ENCODE measurements around the gene MLLT10.
"Not testable (repeated sequence)": the region's sequence is repeated elsewhere in the genome, so short reads cannot be mapped to it uniquely, and the experiment has no call there.

The MLLT10 gene

GRCh38 chr10:21535976-21536375 is 1.9 kb downstream of the MLLT10 start:
- H3K4me3 ChIP-seq (ENCODE audit: low read depth in 1 of 5, low read length in 5 of 5): peak overlapping the region in 2 of 5 donors; percentile 60 to 68
- not testable (repeated sequence) for H3K27me3 ChIP-seq (ENCODE audit: control insufficient read depth in 5 of 5, insufficient read depth in 4 of 5, low read length in 5 of 5); H3K9me3 ChIP-seq (ENCODE audit: control insufficient read depth in 5 of 5, low read length in 5 of 5)
- peaks cover 5 to 27% (median 20%) of the 10 kb centered on the region in 5 donors for H3K4me1 ChIP-seq (ENCODE audit: control insufficient read depth in 5 of 5, insufficient read depth in 5 of 5, low read length in 5 of 5)
- peak overlapping the region in 1 of 5 donors; percentile 26 for H3K9ac ChIP-seq (ENCODE audit: low read length in 5 of 5)
- H3K27ac ChIP-seq (ENCODE audit: low read depth, low read length): peak overlapping the region; percentile 69
- H3K36me3 ChIP-seq (ENCODE audit: control insufficient read depth in 5 of 5, insufficient read depth in 5 of 5, low read length in 5 of 5): peaks cover 7 to 33% (median 19%) of the 10 kb centered on the region in 5 donors

DNA sequence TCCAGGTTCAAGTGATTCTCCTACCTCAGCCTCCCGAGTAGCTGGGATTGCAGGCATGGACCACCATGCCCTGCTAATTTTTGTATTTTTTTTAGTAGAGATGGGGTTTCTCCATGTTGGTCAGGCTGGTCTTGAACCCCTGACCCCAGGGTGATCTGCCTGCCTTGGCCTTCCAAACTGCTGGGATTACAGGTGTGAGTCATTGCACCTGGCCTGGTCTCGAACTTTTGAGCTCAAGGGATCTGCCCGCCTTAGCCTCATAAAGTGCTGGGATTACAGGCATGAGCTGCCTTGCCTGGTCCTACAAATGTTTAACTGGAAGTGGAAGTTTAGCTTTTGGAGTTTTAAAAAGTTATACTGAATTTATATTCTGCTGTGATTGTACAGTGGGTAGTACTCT is 2.8 kb downstream of the MLLT10 start:
- Histone ChIP-seq H3K27me3 (ENCODE audit: control insufficient read depth in 5 of 5, insufficient read depth in 4 of 5, low read length in 5 of 5) (no peaks in the 10 kb centered on the region), H3K4me3 (ENCODE audit: low read depth in 1 of 5, low read length in 5 of 5) (no peak overlapping the region), H3K36me3 (ENCODE audit: control insufficient read depth in 5 of 5, insufficient read depth in 5 of 5, low read length in 5 of 5) (peaks cover 9 to 42% (median 28%) of the 10 kb centered on the region in 5 donors), H3K4me1 (ENCODE audit: control insufficient read depth in 5 of 5, insufficient read depth in 5 of 5, low read length in 5 of 5) (peaks cover 5 to 26% (median 20%) of the 10 kb centered on the region in 5 donors), H3K27ac (ENCODE audit: low read depth, low read length) (no peak overlapping the region), H3K9me3 (ENCODE audit: control insufficient read depth in 5 of 5, low read length in 5 of 5) (no peaks in the 10 kb centered on the region), H3K9ac (ENCODE audit: low read length in 5 of 5) (no peak overlapping the region)

DNA sequence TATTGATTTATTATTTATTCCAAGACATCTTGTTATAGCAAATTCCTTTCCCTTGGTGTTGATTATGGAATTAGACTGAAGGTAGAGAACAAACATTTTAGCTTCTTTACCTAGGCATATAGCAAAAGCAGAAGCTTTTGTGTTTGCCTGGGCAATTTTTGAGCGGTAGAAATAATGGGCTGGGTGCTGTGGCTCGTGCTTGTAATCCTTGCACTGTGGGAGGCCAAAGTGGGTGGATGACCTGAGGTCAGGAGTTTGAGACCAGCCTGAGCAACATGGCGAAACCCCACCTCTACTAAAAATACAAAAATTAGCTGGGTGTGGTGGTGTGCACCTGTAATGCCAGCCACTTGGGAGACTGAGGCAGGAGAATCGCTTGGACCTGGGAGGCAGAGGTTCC is 6.7 kb downstream of the MLLT10 start:
- H3K27me3 ChIP-seq (ENCODE audit: control insufficient read depth in 5 of 5, insufficient read depth in 4 of 5, low read length in 5 of 5); H3K9ac ChIP-seq (ENCODE audit: low read length in 5 of 5); H3K27ac ChIP-seq (ENCODE audit: low read depth, low read length); H3K4me3 ChIP-seq (ENCODE audit: low read depth in 1 of 5, low read length in 5 of 5); H3K4me1 ChIP-seq (ENCODE audit: control insufficient read depth in 5 of 5, insufficient read depth in 5 of 5, low read length in 5 of 5); H3K9me3 ChIP-seq (ENCODE audit: control insufficient read depth in 5 of 5, low read length in 5 of 5): not testable (repeated sequence)
- H3K36me3 ChIP-seq (ENCODE audit: control insufficient read depth in 5 of 5, insufficient read depth in 5 of 5, low read length in 5 of 5): peaks cover 26 to 74% (median 52%) of the 10 kb centered on the region in 5 donors

GRCh38 chr10:21547246-21547645 is 13.2 kb downstream of the MLLT10 start:
- Histone ChIP-seq H3K36me3 (ENCODE audit: control insufficient read depth in 5 of 5, insufficient read depth in 5 of 5, low read length in 5 of 5) (peaks cover 20 to 64% (median 34%) of the 10 kb centered on the region in 5 donors), H3K4me1 (ENCODE audit: control insufficient read depth in 5 of 5, insufficient read depth in 5 of 5, low read length in 5 of 5) (peaks cover 0 to 5% (median 0%) of the 10 kb centered on the region in 5 donors), H3K4me3 (ENCODE audit: low read depth in 1 of 5, low read length in 5 of 5) (no peak overlapping the region), H3K9ac (ENCODE audit: low read length in 5 of 5) (no peak overlapping the region), H3K27me3 (ENCODE audit: control insufficient read depth in 5 of 5, insufficient read depth in 4 of 5, low read length in 5 of 5) (no peaks in the 10 kb centered on the region), H3K27ac (ENCODE audit: low read depth, low read length) (no peak overlapping the region), H3K9me3 (ENCODE audit: control insufficient read depth in 5 of 5, low read length in 5 of 5) (no peaks in the 10 kb centered on the region)

- no peaks in the 10 kb centered on the region for H3K27me3 ChIP-seq (ENCODE audit: control insufficient read depth in 5 of 5, insufficient read depth in 4 of 5, low read length in 5 of 5)
- H3K9me3 ChIP-seq (ENCODE audit: control insufficient read depth in 5 of 5, low read length in 5 of 5): no peaks in the 10 kb centered on the region
- no peak overlapping the region for H3K27ac ChIP-seq (ENCODE audit: low read depth, low read length)
- no peak overlapping the region for H3K9ac ChIP-seq (ENCODE audit: low read length in 5 of 5)
- peaks cover 0 to 5% (median 0%) of the 10 kb centered on the region in 5 donors for H3K4me1 ChIP-seq (ENCODE audit: control insufficient read depth in 5 of 5, insufficient read depth in 5 of 5, low read length in 5 of 5)
- no peak overlapping the region for H3K4me3 ChIP-seq (ENCODE audit: low read depth in 1 of 5, low read length in 5 of 5)
- H3K36me3 ChIP-seq (ENCODE audit: control insufficient read depth in 5 of 5, insufficient read depth in 5 of 5, low read length in 5 of 5): peaks cover 18 to 53% (median 30%) of the 10 kb centered on the region in 5 donors
Observed at GRCh38 chr10:21552638-21553037, 18.6 kb downstream of the MLLT10 start.

DNA sequence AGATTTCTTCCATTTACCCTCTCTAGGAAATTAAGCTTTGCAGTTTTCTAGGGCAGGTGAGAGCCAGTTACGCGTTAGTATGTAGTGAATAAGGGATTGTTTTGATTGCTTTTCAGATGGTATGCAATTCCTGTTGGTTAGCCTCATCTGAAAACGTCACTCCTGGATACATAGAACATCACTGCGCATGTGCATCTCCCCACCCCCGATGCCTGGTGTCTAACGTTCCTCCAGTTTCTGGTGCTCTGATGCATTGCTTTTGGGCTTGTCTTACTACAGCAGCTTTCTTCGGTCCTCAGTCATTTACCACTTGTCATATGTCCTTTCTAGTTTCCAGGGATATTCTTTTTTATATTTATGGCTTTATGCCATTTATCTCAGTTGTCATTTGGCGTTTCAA is 22.5 kb downstream of the MLLT10 start:
- Histone ChIP-seq H3K27ac (ENCODE audit: low read depth, low read length) (no peak overlapping the region), H3K27me3 (ENCODE audit: control insufficient read depth in 5 of 5, insufficient read depth in 4 of 5, low read length in 5 of 5) (no peaks in the 10 kb centered on the region), H3K9me3 (ENCODE audit: control insufficient read depth in 5 of 5, low read length in 5 of 5) (no peaks in the 10 kb centered on the region), H3K4me3 (ENCODE audit: low read depth in 1 of 5, low read length in 5 of 5) (no peak overlapping the region), H3K36me3 (ENCODE audit: control insufficient read depth in 5 of 5, insufficient read depth in 5 of 5, low read length in 5 of 5) (peaks cover 20 to 52% (median 31%) of the 10 kb centered on the region in 5 donors), H3K4me1 (ENCODE audit: control insufficient read depth in 5 of 5, insufficient read depth in 5 of 5, low read length in 5 of 5) (no peaks in the 10 kb centered on the region), H3K9ac (ENCODE audit: low read length in 5 of 5) (no peak overlapping the region)

DNA sequence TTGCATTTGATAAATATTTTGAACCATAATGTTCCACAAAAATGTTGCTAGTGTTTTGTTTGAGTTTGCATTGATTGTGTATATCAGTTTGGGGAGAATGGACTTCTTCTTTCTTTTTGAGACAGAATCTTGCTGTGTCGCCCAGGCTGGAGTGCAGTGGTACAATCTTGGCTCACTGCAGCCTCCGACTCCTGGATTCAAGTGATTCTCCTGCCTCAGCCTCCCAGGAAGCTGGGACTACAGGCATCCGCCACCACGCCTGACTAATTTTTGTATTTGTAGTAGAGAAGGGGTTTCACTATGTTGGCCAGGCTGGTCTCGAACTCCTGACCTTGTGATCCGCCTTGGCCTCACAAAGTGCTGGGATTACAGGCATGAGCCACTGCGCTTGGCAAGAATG is 25.0 kb downstream of the MLLT10 start:
- peaks cover 11 to 33% (median 21%) of the 10 kb centered on the region in 5 donors for H3K36me3 ChIP-seq (ENCODE audit: control insufficient read depth in 5 of 5, insufficient read depth in 5 of 5, low read length in 5 of 5)
- not testable (repeated sequence) for H3K27ac ChIP-seq (ENCODE audit: low read depth, low read length); H3K9ac ChIP-seq (ENCODE audit: low read length in 5 of 5); H3K4me3 ChIP-seq (ENCODE audit: low read depth in 1 of 5, low read length in 5 of 5); H3K9me3 ChIP-seq (ENCODE audit: control insufficient read depth in 5 of 5, low read length in 5 of 5); H3K4me1 ChIP-seq (ENCODE audit: control insufficient read depth in 5 of 5, insufficient read depth in 5 of 5, low read length in 5 of 5); H3K27me3 ChIP-seq (ENCODE audit: control insufficient read depth in 5 of 5, insufficient read depth in 4 of 5, low read length in 5 of 5)

DNA sequence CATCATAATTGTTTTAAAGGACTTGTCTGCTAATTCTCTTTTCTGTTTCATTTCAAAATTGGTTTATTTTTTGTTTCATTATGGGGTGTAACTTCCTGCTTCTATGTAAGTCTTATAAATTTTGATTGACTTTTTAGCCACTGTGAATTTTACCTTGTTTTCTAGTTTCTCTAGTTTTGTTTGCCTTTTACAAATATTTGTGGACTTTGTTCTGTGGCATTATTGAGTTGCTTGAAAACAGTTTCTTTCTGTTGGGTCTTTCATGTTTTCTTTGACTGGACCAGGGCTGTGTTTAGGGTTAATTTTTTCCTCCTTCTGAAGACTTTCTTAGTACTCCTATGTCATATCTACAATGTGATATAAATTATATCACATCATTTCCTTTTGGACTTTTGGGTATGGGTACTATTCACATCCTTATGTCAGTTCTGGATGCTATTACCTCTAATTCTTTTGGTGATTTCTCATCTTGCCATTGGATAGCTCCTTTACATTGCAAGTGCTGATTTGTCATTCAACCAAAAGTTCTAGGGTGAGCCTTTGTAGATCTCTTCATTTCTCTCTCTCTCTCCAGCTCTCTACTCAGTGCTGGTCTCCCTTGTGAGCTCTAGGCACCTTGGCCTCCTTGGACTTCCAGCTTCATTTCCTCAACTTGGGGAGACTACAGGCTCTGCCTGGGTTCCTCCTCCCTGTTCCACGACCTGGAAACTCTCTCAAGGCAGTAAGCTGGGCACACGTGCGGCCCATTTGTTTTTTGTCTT is 36.9 kb downstream of the MLLT10 start:
- H3K27ac ChIP-seq (ENCODE audit: low read depth, low read length): no peak overlapping the region
- H3K4me1 ChIP-seq (ENCODE audit: control insufficient read depth in 5 of 5, insufficient read depth in 5 of 5, low read length in 5 of 5): peaks cover 0 to 13% (median 11%) of the 10 kb centered on the region in 5 donors
- no peak overlapping the region for H3K4me3 ChIP-seq (ENCODE audit: low read depth in 1 of 5, low read length in 5 of 5)
- no peaks in the 10 kb centered on the region for H3K9me3 ChIP-seq (ENCODE audit: control insufficient read depth in 5 of 5, low read length in 5 of 5)
- no peaks in the 10 kb centered on the region for H3K27me3 ChIP-seq (ENCODE audit: control insufficient read depth in 5 of 5, insufficient read depth in 4 of 5, low read length in 5 of 5)
- H3K9ac ChIP-seq (ENCODE audit: low read length in 5 of 5): no peak overlapping the region
- peaks cover 0 to 2% (median 0%) of the 10 kb centered on the region in 5 donors for H3K36me3 ChIP-seq (ENCODE audit: control insufficient read depth in 5 of 5, insufficient read depth in 5 of 5, low read length in 5 of 5)

DNA sequence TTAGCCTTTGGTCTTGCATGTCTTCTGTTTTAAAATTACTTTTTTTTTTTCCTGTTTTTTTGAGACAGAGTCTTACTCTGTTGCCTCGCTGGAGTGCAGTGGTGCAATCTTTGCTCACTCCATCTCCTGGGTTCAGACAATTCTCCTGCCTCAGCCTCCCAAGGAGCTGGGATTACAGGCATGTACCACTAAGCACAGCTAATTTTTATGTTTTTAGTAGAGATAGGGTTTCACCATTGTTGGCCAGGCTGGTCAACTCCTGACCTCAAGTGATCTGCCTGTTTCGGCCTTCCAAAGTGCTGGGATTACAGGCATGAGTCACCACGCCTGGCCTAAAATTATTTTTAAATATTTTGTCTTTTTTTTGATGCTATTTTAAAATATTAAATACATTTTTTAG is 38.5 kb downstream of the MLLT10 start:
- Histone ChIP-seq H3K4me1 (ENCODE audit: control insufficient read depth in 5 of 5, insufficient read depth in 5 of 5, low read length in 5 of 5) (peaks cover 0 to 13% (median 11%) of the 10 kb centered on the region in 5 donors), H3K36me3 (ENCODE audit: control insufficient read depth in 5 of 5, insufficient read depth in 5 of 5, low read length in 5 of 5) (no peaks in the 10 kb centered on the region), H3K27me3 (ENCODE audit: control insufficient read depth in 5 of 5, insufficient read depth in 4 of 5, low read length in 5 of 5) (no peaks in the 10 kb centered on the region), H3K27ac (ENCODE audit: low read depth, low read length) (no peak overlapping the region), H3K4me3 (ENCODE audit: low read depth in 1 of 5, low read length in 5 of 5) (no peak overlapping the region), H3K9ac (ENCODE audit: low read length in 5 of 5) (no peak overlapping the region), H3K9me3 (ENCODE audit: control insufficient read depth in 5 of 5, low read length in 5 of 5) (no peaks in the 10 kb centered on the region)

DNA sequence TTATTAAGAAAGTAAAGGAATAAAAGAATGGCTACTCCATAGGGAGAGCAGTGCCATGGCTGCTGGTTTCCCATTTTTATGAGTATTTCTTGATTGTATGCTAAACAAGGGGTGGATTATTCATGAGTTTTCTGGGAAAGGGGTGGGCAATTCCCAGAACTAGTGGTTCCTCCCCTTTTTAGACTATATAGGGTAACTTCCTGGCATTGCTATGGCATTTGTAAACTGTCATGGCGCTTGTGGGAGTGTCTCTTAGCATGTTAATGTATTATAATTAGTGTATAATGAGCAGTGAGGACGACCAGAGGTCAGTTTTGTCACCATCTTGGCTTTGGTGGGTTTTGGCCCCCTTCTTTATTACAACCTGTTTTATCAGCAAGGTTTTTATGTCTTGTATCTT is 40.5 kb downstream of the MLLT10 start:
- H3K9me3 ChIP-seq (ENCODE audit: control insufficient read depth in 5 of 5, low read length in 5 of 5); H3K27me3 ChIP-seq (ENCODE audit: control insufficient read depth in 5 of 5, insufficient read depth in 4 of 5, low read length in 5 of 5); H3K36me3 ChIP-seq (ENCODE audit: control insufficient read depth in 5 of 5, insufficient read depth in 5 of 5, low read length in 5 of 5); H3K4me3 ChIP-seq (ENCODE audit: low read depth in 1 of 5, low read length in 5 of 5); H3K9ac ChIP-seq (ENCODE audit: low read length in 5 of 5); H3K27ac ChIP-seq (ENCODE audit: low read depth, low read length): not testable (repeated sequence)
- peaks cover 0 to 13% (median 11%) of the 10 kb centered on the region in 5 donors for H3K4me1 ChIP-seq (ENCODE audit: control insufficient read depth in 5 of 5, insufficient read depth in 5 of 5, low read length in 5 of 5)

Data from subcutaneous abdominal adipose tissue (tissue), 5 donors.